GM21786 (cell line): Measurements from ENCODE around the gene MGAT5.
A peak's percentile ranks its signal among the peaks of the same experiment; 100 is the strongest.

ENCODE experiments used
- ATAC-seq: cut with Tn5 transposase; IDR thresholded peaks from one replicate; pipeline ENCODE4 v1.9.1; 2021; ENCODE audit not compliant: unreplicated experiment

MGAT5 gene

GRCh38 chr2:134253804-134254203, at the start of gene MGAT5:
MGAT5 (plus strand) TSS chr2:134254072; CDS start chr2:134254404, 332 bp downstream.
- peak; percentile 12 for ATAC-seq

- no peak for ATAC-seq
Observed at GRCh38 chr2:134205087-134205486, 48.8 kb upstream of the MGAT5 start.

GRCh38 chr2:134206031-134206430, 47.8 kb upstream of the MGAT5 start:
- peak; percentile 52 for ATAC-seq

- no peak for ATAC-seq
Observed at GRCh38 chr2:134206573-134206972, 47.3 kb upstream of the MGAT5 start.

- peak; percentile 79 for ATAC-seq
Observed at GRCh38 chr2:134207589-134208209, 46.2 kb upstream of the MGAT5 start.

GRCh38 chr2:134208825-134209224, 45.0 kb upstream of the MGAT5 start:
- no peak for ATAC-seq

- ATAC-seq: no peak
Observed at GRCh38 chr2:134212746-134213145, 41.1 kb upstream of the MGAT5 start.

- ATAC-seq: no peak
Observed at GRCh38 chr2:134216152-134216829, 37.6 kb upstream of the MGAT5 start.

- ATAC-seq: no peak
Observed at GRCh38 chr2:134217351-134217750, 36.5 kb upstream of the MGAT5 start.

GRCh38 chr2:134217924-134218323, 35.9 kb upstream of the MGAT5 start:
- ATAC-seq: peak; percentile 74

GRCh38 chr2:134218414-134218813, 35.5 kb upstream of the MGAT5 start:
- no peak for ATAC-seq

- peak; percentile 64 for ATAC-seq
Observed at GRCh38 chr2:134218930-134219658, 34.8 kb upstream of the MGAT5 start.

GRCh38 chr2:134220344-134220974, 33.4 kb upstream of the MGAT5 start:
- no peak for ATAC-seq

- ATAC-seq: no peak
Observed at GRCh38 chr2:134224005-134224404, 29.9 kb upstream of the MGAT5 start.

- ATAC-seq: no peak
Observed at GRCh38 chr2:134225173-134225572, 28.7 kb upstream of the MGAT5 start.

GRCh38 chr2:134225841-134226240, 28.0 kb upstream of the MGAT5 start:
- ATAC-seq: no peak

GRCh38 chr2:134226601-134227000, 27.3 kb upstream of the MGAT5 start:
- no peak for ATAC-seq

- ATAC-seq: no peak
Observed at GRCh38 chr2:134227666-134228065, 26.2 kb upstream of the MGAT5 start.

- ATAC-seq: no peak
Observed at GRCh38 chr2:134228493-134228903, 25.4 kb upstream of the MGAT5 start.

- no peak for ATAC-seq
Observed at GRCh38 chr2:134229540-134229939, 24.3 kb upstream of the MGAT5 start.

- ATAC-seq: no peak
Observed at GRCh38 chr2:134230885-134231284, 23.0 kb upstream of the MGAT5 start.
